C4-2B (cell line): Measurements from ENCODE around the gene FAM76B.

ENCODE experiments used
- H3K27ac ChIP-seq: fragments of 450-650 bp; 2 replicates; pipeline ENCODE4 v1.5.1; 2017
- ZFX ChIP-seq: fragments of 450-650 bp; IDR thresholded peaks from 2 replicates; pipeline ENCODE4 v1.6.1; 2017
- TF ChIP-seq, protein P1 (sequence below): fragments of 450-650 bp; conservative IDR thresholded peaks from 2 replicates; pipeline ENCODE4 v1.5.1; 2017; ENCODE audit warnings: mild to moderate bottlenecking

Gene FAM76B

DNA sequence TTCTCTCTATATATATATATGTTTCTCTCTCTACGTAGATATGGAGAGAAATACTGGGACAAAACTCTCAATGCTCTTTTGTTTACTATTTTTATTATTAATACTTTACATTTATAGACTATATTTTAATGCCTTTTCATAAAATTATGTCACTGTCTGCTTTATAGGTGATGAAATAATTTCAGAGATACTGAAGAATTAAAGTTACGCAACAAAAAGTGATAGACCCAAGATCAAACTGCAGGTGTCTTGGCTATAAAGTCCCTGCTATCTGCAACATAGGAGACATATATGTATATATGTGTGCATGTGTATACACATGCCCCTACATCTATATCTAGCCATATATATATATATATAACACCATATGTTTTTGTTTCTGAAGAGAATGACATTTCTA is 60.8 kb downstream of the FAM76B start:
- H3K27ac ChIP-seq: no peak overlapping the region
- no peak for TF ChIP-seq ZFX
- TF ChIP-seq, protein P1, sequence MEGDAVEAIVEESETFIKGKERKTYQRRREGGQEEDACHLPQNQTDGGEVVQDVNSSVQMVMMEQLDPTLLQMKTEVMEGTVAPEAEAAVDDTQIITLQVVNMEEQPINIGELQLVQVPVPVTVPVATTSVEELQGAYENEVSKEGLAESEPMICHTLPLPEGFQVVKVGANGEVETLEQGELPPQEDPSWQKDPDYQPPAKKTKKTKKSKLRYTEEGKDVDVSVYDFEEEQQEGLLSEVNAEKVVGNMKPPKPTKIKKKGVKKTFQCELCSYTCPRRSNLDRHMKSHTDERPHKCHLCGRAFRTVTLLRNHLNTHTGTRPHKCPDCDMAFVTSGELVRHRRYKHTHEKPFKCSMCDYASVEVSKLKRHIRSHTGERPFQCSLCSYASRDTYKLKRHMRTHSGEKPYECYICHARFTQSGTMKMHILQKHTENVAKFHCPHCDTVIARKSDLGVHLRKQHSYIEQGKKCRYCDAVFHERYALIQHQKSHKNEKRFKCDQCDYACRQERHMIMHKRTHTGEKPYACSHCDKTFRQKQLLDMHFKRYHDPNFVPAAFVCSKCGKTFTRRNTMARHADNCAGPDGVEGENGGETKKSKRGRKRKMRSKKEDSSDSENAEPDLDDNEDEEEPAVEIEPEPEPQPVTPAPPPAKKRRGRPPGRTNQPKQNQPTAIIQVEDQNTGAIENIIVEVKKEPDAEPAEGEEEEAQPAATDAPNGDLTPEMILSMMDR: no peak

DNA sequence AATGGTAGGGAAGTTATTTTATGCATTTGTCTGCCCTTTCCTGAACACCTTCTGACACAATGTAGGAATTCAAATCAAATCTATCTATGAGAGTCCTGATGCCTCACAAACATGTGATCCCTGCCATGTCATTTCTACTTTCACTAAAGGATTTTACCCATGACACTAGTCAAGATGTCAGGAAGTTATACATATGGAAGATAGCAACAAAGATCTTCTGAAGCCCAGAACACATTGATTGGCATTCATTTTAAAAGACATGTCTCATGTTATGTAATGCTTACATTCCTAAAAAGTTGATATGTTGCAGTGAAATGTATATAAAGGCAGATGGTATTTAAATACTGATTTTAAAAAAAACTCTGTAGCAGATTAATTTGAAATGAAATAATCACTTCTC is 61.5 kb downstream of the FAM76B start:
- no peak overlapping the region for H3K27ac ChIP-seq
- TF ChIP-seq ZFX: no peak
- TF ChIP-seq, protein P1: no peak

DNA sequence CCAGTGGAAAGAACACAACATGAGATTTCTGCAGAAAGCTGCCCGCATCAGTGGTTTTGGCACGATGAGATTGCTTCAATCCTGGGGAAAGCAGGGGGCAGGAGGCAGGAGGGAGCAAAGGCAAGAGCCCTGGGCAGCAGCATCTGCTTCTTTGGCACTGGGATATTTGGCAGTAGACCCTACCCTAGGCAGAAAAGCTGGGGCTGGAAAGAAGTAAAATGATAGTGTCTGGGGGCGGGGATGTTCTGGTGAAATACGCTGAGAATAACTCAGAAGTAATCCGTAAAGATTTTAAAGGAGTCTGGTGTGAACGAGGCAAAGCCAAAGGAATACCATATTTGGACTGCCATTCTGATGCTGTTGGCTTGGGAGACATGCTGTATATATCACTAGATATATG is 62.0 kb downstream of the FAM76B start:
- TF ChIP-seq, protein P1: no peak
- no peak for TF ChIP-seq ZFX
- H3K27ac ChIP-seq: no peak overlapping the region

DNA sequence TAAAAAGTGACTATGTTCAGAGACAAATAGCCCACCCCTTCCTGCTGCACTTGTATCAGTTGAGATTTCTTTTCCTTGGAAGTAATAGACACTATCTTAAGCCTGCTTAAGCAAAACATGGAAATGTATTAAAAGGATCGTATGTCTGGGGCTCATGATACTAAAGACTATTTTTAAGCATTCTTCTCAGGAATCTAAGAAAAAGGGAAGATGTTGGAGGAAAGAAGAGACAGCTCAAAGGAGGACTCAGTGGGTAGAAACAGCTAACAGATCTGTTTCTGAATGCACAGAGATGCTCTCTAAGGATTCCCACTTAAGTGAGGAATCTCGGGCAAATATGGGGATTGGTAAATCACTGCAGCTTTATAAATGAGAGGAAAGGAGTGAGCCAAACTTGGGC is 62.5 kb downstream of the FAM76B start:
- H3K27ac ChIP-seq: no peak overlapping the region
- TF ChIP-seq, protein P1: no peak
- TF ChIP-seq ZFX: no peak

DNA sequence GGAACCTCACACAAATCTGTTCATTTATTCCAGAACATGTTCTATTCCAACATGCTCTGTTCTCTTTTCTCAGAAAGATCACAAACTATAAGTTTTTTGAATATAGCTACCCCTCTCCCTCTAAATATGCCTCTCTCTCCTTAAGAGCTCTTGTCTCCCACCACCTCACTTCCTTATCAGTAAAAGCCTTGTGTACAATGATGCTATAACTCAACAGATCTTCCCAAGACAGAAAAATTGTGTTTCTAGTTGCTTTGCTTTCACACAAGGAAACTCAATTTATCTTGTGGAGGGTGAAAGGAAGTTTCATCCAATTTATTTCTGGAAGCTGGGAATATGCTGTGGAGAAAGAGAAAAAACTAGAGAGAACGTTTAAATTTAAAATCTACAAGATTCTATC is 64.4 kb downstream of the FAM76B start:
- H3K27ac ChIP-seq: no peak overlapping the region
- TF ChIP-seq ZFX: no peak
- TF ChIP-seq, protein P1: no peak

DNA sequence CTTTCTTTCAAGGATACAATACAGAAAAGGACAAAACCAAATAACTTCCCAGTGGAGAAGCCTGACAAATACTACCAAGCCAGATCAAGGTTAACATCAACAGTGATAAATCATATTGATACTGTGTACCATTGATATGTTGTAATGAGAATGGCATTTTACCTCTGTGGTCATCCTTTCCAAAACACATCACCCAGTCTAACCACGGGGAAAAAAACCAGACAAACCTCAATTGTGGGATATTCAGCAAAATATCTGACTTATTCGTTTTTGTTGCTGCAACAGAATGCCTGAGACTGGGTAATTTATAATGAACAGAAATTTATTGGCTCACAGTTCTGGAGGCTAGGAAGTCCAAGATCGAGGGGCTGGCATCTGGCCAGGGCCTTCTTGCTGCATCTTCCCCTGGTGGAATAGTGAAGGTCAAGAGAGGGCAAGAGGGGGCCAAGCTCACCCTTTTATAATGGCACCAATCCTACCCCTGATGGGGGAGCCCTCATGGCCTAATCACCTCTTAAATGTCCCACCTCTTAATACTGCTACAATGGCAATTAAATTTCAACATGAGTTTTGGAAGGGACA is 66.1 kb downstream of the FAM76B start:
- H3K27ac ChIP-seq: no peak overlapping the region
- TF ChIP-seq, protein P1: no peak
- TF ChIP-seq ZFX: no peak

DNA sequence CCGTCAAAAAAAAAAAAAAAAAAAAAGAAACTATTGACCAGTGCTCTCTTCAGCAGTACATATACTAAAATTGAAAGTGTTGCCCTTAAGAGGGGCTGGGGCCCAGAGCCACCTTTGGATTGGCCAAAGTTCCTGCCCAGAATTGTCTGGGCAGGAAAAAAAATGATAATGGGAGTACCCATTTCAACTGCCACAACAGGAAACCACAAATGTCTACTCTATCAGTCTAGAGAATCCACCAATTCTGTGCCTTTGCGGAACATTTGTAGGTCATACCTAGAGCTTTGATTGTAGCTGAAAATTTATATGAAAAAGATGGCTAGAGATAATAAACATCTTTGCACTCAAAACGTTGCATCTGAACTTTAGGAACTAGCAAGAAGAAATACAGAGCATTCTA is 69.4 kb downstream of the FAM76B start:
- H3K27ac ChIP-seq: no peak overlapping the region
- no peak for TF ChIP-seq ZFX
- TF ChIP-seq, protein P1: no peak
